GM23248 (cell line): ENCODE data around the gene YTHDF1. TPM values are rescaled to one million over a fixed set of nuclear protein-coding genes. Genes with fewer than 3 reads are reported as not detected.

ENCODE experiments used
- DNase-seq: peaks from one replicate; pipeline ENCODE4 v3.0.0-alpha.2; 2015
- H2AFZ ChIP-seq: fragments of 200-600 bp; sonication (generic); 2 replicates; pipeline ENCODE4 v1.6.1; 2016; ENCODE audit warnings: antibody characterized with exemption
- H3F3A ChIP-seq: fragments of 200-600 bp; sonication (generic); 2 replicates; pipeline ENCODE4 v1.6.1; 2016; ENCODE audit warnings: mild to moderate bottlenecking, antibody characterized with exemption, mixed run types; ENCODE audit not compliant: insufficient read depth
- H3K27ac ChIP-seq: fragments of 200-600 bp; sonication (generic); 2 replicates; pipeline ENCODE4 v1.5.1; 2016; ENCODE audit warnings: mild to moderate bottlenecking
- H3K27me3 ChIP-seq: fragments of 200-600 bp; sonication (generic); replicated peaks from 2 replicates; pipeline ENCODE4 v1.6.1; 2016; ENCODE audit warnings: mild to moderate bottlenecking; ENCODE audit not compliant: insufficient read depth
- H3K36me3 ChIP-seq: fragments of 200-600 bp; sonication (generic); 2 replicates; pipeline ENCODE4 v1.6.1; 2016; ENCODE audit warnings: low read depth, mild to moderate bottlenecking
- H3K4me1 ChIP-seq: fragments of 200-600 bp; sonication (generic); 2 replicates; pipeline ENCODE4 v1.6.1; 2016; ENCODE audit warnings: mild to moderate bottlenecking; ENCODE audit not compliant: insufficient read depth
- H3K4me2 ChIP-seq: fragments of 200-600 bp; sonication (generic); one replicate; pipeline ENCODE4 v1.6.1; 2016; ENCODE audit warnings: mild to moderate bottlenecking; ENCODE audit not compliant: unreplicated experiment
- H3K4me3 ChIP-seq: fragments of 200-600 bp; sonication (generic); 2 replicates; pipeline ENCODE4 v1.5.1; 2016; ENCODE audit warnings: mild to moderate bottlenecking
- H3K79me2 ChIP-seq: fragments of 200-600 bp; sonication (generic); 2 replicates; pipeline ENCODE4 v1.6.1; 2016; ENCODE audit warnings: mild to moderate bottlenecking; ENCODE audit not compliant: insufficient read depth
- H3K9ac ChIP-seq: fragments of 200-600 bp; sonication (generic); 2 replicates; pipeline ENCODE4 v1.6.1; 2016; ENCODE audit warnings: mild to moderate bottlenecking
- H3K9me2 ChIP-seq: fragments of 200-600 bp; sonication (generic); 2 replicates; pipeline ENCODE4 v1.6.1; 2016; ENCODE audit warnings: mixed run types, mild to moderate bottlenecking, moderate library complexity; ENCODE audit not compliant: insufficient read depth
- H3K9me3 ChIP-seq: fragments of 200-600 bp; sonication (generic); one replicate; pipeline ENCODE4 v1.6.1; 2017; ENCODE audit warnings: low read depth
- H4K20me1 ChIP-seq: fragments of 200-600 bp; sonication (generic); 2 replicates; pipeline ENCODE4 v1.6.0; 2016; ENCODE audit not compliant: insufficient read depth
- EZH2 ChIP-seq: fragments of 200-600 bp; sonication (generic); IDR thresholded peaks from 2 replicates; pipeline ENCODE4 v1.6.1; 2018; ENCODE audit warnings: antibody characterized with exemption, mild to moderate bottlenecking; ENCODE audit not compliant: insufficient read depth, poor library complexity, severe bottlenecking
- EZH2phosphoT487 ChIP-seq: fragments of 200-600 bp; sonication (generic); IDR thresholded peaks from 2 replicates; pipeline ENCODE4 v1.6.1; 2018; ENCODE audit warnings: antibody characterized with exemption, moderate library complexity, mild to moderate bottlenecking, low read depth; ENCODE audit not compliant: insufficient read depth
- WGBS, 2 experiments: methylation state at CpG; one replicate each; pipeline ENCODE4 v1.1.6; 2015 to 2017; ENCODE audit warnings: low lambda C conversion rate in 2 of 2, low coverage in 1 of 2; ENCODE audit errors: missing lambda C conversion rate in 2 of 2; 5-methylcytosine and 5-hydroxymethylcytosine counted together
- in situ Hi-C: fragments of 300-500 bp; cut with MboI; formaldehyde crosslinking; loops from 2 replicates; pipeline ENCODE4 v1.15.0; 2020
- polyA plus RNA-seq: library from polyadenylated mRNA; unstranded; fragments of >200 nt; fragmentation: Nextera tagmentation; extraction: Ambion mirVana; gene quantifications from 2 replicates; pipeline ENCODE4 v1.2.1, GENCODE V29; 2016
- total RNA-seq: library from RNA; depleted of rRNA; stranded (reverse); fragments of >200 nt; shearing (Covaris generic); gene quantifications from 2 replicates; pipeline ENCODE4 v1.2.3, GENCODE V29; 2014

YTHDF1 gene
- total and polyA plus RNA-seq, 2 experiments from 2014 or later: 16.7 to 20.4 TPM

- H3K36me3 ChIP-seq: no peaks in the 10 kb centered on the region
- no peak overlapping the region for H3K4me2 ChIP-seq
- DNase-seq: no peak
- H3K27ac ChIP-seq: no peak overlapping the region
- H3K9ac ChIP-seq: no peak overlapping the region
- TF ChIP-seq EZH2phosphoT487 (no peak), EZH2 (no peak)
- H2AFZ ChIP-seq: no peak overlapping the region
- no peaks in the 10 kb centered on the region for H3K9me3 ChIP-seq
- no peaks in the 10 kb centered on the region for H3K9me2 ChIP-seq
- in situ Hi-C loops: no loop called here
- no peaks in the 10 kb centered on the region for H3K4me1 ChIP-seq
- no peaks in the 10 kb centered on the region for H3K79me2 ChIP-seq
- WGBS, 2 experiments: 56 to 65% methylated on average over 16 to 24 of the region's 24 CpGs
- H4K20me1 ChIP-seq: no peaks in the 10 kb centered on the region
- H3K27me3 ChIP-seq: peaks cover 10% of the 10 kb centered on the region
- no peak overlapping the region for H3K4me3 ChIP-seq
- H3F3A ChIP-seq: no peaks in the 10 kb centered on the region
Measured at GRCh38 chr20:63247671-63248228, 31.8 kb upstream of the YTHDF1 start.

GRCh38 chr20:63246490-63247288 is 30.8 kb upstream of the YTHDF1 start:
- Histone ChIP-seq H3K4me1 (no peaks in the 10 kb centered on the region), H3K4me3 (no peak overlapping the region), H3K79me2 (no peaks in the 10 kb centered on the region), H3K9me3 (no peaks in the 10 kb centered on the region), H3F3A (no peaks in the 10 kb centered on the region), H3K9ac (no peak overlapping the region), H3K9me2 (no peaks in the 10 kb centered on the region), H2AFZ (no peak overlapping the region), H3K36me3 (no peaks in the 10 kb centered on the region), H3K27me3 (peaks cover 10% of the 10 kb centered on the region), H4K20me1 (no peaks in the 10 kb centered on the region), H3K4me2 (no peak overlapping the region), H3K27ac (no peak overlapping the region)
- peak; percentile 28 for DNase-seq
- TF ChIP-seq EZH2 (no peak), EZH2phosphoT487 (no peak)
- in situ Hi-C loops: no loop called here
- 48 to 51% methylated on average over 44 to 50 of the region's 50 CpGs for WGBS, 2 experiments

- Histone ChIP-seq H3K36me3 (no peaks in the 10 kb centered on the region), H3K79me2 (no peaks in the 10 kb centered on the region), H3F3A (no peaks in the 10 kb centered on the region), H3K27me3 (peaks cover 10% of the 10 kb centered on the region; the same call in 1 of the 2 replicates), H3K9ac (no peak overlapping the region), H2AFZ (no peak overlapping the region), H4K20me1 (no peaks in the 10 kb centered on the region), H3K4me1 (no peaks in the 10 kb centered on the region), H3K9me2 (no peaks in the 10 kb centered on the region), H3K27ac (no peak overlapping the region), H3K9me3 (no peaks in the 10 kb centered on the region), H3K4me3 (no peak overlapping the region), H3K4me2 (no peak overlapping the region)
- in situ Hi-C loops: no loop called here
- DNase-seq: no peak
- TF ChIP-seq EZH2phosphoT487 (no peak), EZH2 (no peak)
- 68 to 81% methylated on average over 10 of the region's 10 CpGs for WGBS, 2 experiments
Measured at GRCh38 chr20:63244468-63244867, 28.5 kb upstream of the YTHDF1 start.

GRCh38 chr20:63243604-63244247 is 27.8 kb upstream of the YTHDF1 start:
- Histone ChIP-seq H3K4me1 (no peaks in the 10 kb centered on the region), H3K4me2 (no peak overlapping the region), H3F3A (no peaks in the 10 kb centered on the region), H3K9ac (no peak overlapping the region), H3K27ac (no peak overlapping the region), H3K4me3 (no peak overlapping the region), H3K9me2 (no peaks in the 10 kb centered on the region), H3K27me3 (peaks cover 10% of the 10 kb centered on the region; the same call in 1 of the 2 replicates), H3K79me2 (no peaks in the 10 kb centered on the region), H3K36me3 (no peaks in the 10 kb centered on the region), H4K20me1 (no peaks in the 10 kb centered on the region), H2AFZ (no peak overlapping the region), H3K9me3 (no peaks in the 10 kb centered on the region)
- TF ChIP-seq EZH2phosphoT487 (no peak), EZH2 (no peak)
- in situ Hi-C loops: no loop called here
- WGBS, 2 experiments: 77 to 80% methylated on average over 19 to 25 of the region's 25 CpGs
- DNase-seq: no peak
